Activated naive CD4-positive, alpha-beta T cell (primary cell): Measurements from ENCODE around the gene COL4A2.

Experiments used
- DNase-seq, 4 experiments: peaks; one replicate each; lab custom pipeline; 2025; lab: John Stamatoyannopoulos, UW

The COL4A2 gene

DNA sequence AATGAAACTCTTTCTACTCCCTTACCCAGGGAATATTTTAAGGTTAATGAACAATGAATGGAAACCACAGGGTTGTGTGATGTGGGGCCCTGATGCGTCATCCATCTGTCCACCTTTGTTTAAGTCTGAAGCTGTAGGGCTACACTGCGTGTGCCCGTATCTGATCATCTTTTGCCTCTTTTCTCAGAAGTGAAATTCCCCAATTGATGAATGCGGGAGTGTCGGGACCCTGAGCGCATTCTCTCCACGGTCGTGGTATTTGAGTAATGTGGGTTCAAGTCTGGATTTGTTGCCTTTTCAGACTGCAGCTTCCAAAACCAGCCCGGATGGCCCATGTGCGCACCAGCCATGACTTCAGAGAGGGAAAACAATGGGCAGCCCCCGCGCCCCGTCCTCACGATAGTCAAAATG lies 112.3 kb downstream of the COL4A2 start:
- DNase-seq: no peak

- no peak for DNase-seq
These were observed 112.9 kb downstream of the COL4A2 start for GRCh38 chr13:110419946-110420345.

GRCh38 chr13:110420626-110421025 lies 113.5 kb downstream of the COL4A2 start:
- DNase-seq: no peak

DNA sequence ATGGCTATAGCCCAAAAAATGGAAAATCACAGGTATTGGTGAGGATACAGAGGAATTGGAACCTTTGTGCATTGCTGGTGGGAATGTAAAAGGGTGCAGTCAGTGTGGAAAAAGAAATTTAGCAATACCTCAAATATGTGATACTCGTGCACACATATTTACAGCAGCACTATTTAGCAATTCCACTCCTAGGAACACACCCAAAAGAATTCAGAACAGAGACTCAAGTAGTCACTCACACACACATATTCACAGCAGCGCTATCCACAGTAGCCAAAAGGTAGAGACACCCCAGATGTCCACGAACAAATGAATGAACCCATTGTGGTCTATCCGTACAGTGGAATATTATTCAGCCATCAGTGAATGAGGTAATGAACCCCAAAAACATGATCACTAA lies 114.0 kb downstream of the COL4A2 start:
- DNase-seq: no peak

DNA sequence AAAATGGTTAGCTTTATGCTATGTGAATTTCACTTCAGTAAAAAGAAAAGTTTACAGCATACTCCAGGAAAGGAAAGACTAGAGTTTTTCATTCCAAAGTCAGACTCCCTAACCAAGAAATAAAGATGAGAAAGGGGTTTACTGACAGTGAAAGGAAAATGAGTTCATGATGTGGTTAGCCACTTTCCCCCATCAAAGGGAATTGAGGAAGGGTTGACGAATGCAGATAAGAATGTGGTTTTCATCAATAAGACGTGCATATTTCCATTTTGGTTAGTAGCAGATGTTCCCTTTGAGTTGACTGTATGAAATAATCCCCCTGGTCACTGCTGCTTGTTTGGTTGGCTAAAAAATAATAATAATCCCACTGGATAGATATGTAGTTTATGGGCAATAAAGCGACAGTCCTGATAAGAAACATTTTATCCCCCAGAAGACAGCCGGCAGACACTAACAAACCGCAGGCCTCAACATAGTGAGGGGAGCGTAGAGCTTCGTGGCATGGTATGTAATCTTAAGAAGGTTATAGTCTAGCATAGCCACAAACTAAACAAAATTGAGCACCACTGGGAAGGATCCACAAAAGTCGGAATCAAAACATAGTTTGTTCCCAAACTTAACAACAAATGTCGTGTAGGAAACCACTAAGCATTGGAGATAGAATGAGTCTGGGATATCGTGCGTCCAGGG lies 114.8 kb downstream of the COL4A2 start:
- no peak for DNase-seq

- no peak for DNase-seq
These were observed 116.0 kb downstream of the COL4A2 start for GRCh38 chr13:110422913-110423688.

- no peak for DNase-seq
These were observed 116.7 kb downstream of the COL4A2 start for GRCh38 chr13:110423689-110424302.

DNA sequence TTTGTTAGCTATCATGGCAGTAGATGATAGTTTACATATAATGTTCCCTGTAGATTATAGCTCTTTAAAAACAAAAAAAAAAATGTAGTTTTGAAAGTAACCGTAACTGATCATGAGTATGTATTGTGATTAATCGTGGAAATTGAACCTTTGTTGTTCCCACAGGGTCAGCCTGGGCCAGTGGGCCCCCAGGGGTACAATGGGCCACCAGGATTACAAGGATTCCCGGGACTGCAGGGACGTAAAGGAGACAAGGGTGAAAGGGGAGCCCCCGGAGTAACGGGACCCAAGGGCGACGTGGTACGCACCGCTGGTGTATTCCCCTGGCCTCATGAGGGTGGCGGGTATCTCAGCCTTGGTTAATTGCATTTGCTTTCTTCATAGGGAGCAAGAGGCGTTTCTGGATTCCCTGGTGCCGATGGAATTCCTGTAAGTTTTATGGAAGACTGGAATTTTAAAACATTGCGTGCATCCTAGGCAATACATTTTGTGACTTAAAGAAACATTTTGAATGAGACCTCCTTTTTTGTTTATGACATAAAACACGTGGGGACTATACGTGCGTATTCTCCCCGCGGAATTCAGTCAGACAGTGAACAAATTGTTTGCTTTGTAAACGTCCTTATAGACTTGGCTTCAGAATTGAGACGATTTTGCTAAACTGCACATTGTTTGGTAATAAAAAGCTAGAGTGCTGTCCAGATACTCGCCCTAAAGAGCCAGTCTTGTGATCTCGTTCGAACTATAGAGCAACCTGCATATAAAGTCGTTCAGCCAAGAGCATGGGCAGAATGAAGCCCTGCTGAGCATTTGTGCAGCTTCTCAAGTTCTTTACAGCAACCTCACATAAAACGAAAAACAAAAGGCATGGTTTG lies 117.7 kb downstream of the COL4A2 start:
- DNase-seq: no peak

GRCh38 chr13:110425444-110425780 lies 118.3 kb downstream of the COL4A2 start:
- no peak for DNase-seq

DNA sequence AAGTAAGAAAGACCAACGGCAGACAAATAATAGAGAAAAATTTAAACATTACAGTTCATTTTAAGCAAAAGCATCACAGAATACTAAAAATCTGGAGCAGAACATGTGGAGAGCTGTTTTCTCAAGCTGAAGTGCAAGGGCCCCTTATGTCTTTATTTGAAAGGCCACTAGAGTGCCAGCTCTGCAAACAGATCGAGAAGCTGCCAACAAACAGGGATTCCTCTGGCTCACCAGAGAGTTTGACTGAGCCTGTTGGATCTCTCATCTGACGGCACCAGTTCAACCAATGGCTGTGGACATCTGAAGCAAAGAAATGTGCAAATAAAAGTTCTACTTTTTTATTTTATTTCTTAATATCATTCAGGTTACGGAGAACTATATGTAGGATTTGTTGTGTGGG lies 119.7 kb downstream of the COL4A2 start:
- no peak for DNase-seq

- DNase-seq: no peak
These were observed 121.2 kb downstream of the COL4A2 start for GRCh38 chr13:110428313-110428712.

- no peak for DNase-seq
These were observed 123.6 kb downstream of the COL4A2 start for GRCh38 chr13:110430391-110431336.

GRCh38 chr13:110431425-110432294 lies 124.6 kb downstream of the COL4A2 start:
- DNase-seq: no peak

DNA sequence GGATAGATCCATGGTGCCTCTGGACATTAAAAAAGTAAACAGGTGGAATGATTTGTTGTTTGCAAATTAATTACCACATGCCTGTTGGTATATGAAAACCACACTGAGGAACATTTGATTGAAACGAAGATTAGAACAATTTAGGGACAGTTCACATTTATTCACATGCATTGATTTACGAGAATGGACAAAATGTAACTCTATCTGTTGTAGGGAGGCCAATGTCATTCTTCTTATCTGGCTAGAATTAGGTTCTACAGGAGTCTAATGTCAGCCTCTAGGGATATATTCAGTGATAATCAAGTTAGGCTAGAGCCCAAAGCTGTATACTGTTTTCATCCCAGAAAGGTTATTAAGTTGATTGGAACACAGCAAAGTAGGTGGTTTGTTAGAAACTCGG lies 125.4 kb downstream of the COL4A2 start:
- no peak for DNase-seq

- no peak for DNase-seq
These were observed 125.9 kb downstream of the COL4A2 start for GRCh38 chr13:110433014-110433413.

DNA sequence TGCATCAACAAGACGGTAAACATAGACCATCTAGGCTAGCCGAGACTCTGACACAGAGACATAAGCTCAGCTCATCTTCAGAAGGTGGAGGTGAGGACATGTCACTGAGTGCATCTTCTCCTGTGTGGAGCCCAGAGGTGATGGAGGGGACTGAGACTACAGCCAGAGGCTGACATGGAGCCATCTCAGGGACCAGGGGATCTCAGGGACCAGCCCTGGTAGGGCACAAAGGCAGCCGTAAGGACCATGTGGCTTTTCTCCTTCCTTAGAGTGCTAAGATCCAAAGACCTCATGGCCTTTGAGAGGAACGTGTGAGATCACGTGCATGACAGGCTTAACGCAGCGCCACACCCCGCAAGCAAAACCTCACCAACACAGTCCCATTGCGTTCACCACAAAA lies 127.5 kb downstream of the COL4A2 start:
- DNase-seq: no peak

GRCh38 chr13:110435331-110435730 lies 128.2 kb downstream of the COL4A2 start:
- no peak for DNase-seq

- no peak for DNase-seq
These were observed 129.2 kb downstream of the COL4A2 start for GRCh38 chr13:110436276-110436675.

DNA sequence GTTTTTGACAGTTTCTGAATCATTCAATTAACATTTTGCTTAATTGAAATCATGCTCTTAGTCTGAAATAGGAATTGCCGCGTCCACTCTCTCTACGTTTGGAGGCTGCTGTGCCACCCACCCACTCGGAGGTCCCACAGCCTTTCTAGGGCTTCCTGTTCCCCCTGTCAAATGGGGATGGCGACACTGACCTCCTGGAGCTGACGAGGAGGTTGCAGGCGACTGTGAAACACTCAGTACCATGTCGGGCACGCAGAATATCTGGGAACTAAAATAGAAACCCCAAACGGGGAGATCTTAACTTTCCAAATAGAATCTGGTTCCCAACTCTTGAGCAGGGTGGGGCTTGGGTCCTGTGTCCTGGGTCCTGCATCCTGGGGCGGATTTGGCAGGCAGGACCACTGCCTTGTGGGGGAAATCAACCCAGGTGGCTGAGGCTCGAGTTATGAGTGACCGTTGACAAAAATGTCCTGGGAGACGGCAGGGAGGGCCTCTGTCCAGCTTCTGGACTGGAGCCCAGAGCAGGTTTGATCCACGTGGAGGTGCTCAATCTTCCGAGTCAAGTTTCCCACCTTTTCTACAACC lies 129.8 kb downstream of the COL4A2 start:
- no peak for DNase-seq

- DNase-seq: no peak
These were observed 131.1 kb downstream of the COL4A2 start for GRCh38 chr13:110438211-110438610.
